ENCODE results near the gene OR10G7.

Gene OR10G7, protein sequence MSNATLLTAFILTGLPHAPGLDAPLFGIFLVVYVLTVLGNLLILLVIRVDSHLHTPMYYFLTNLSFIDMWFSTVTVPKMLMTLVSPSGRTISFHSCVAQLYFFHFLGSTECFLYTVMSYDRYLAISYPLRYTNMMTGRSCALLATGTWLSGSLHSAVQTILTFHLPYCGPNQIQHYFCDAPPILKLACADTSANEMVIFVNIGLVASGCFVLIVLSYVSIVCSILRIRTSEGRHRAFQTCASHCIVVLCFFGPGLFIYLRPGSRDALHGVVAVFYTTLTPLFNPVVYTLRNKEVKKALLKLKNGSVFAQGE

DNA sequence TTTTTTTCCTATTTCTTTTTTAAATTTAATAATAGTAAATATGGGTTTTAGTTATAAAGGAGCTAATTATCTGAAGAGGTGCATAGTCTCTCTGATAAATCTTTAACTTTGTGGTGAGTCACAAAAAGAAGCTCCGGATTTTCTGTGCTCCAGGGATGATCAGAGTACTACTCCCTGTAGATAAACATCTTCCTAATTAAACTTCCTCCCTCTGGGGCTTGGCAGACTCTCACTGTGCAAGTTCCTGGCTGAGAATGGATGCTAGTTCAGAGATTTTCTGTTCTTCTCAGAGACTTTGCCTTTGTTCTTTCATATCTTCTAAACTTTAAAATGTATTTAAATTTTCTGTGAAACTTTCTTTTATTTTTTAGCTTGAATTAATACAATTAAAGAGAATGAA, at the start of gene OR10G7:
TSS of gene OR10G7 (minus strand) at position 72 of the 400 bp plus-strand sequence. CDS start 2,324 bp downstream, outside the sequence.
- Histone ChIP-seq H3K4me3 (ENCODE audit: low read depth, low read length) (no peak within 1 kb of the TSS), H3K27ac (ENCODE audit: low read depth, low read length) (no peak within 1 kb of the TSS), H3K4me1 (ENCODE audit: control insufficient read depth, insufficient read depth, low read length, unreplicated experiment) (no peaks in the 10 kb centered on the region), H3K36me3 (ENCODE audit: insufficient read depth, low read length) (no peaks in the 10 kb centered on the region), H3K27me3 (ENCODE audit: insufficient read depth, low read length) (peaks cover 18% of the 10 kb centered on the region; the same call in 1 of the 2 replicates), H2AFZ (ENCODE audit: low read length, unreplicated experiment) (no peak within 1 kb of the TSS), H3K79me2 (ENCODE audit: control insufficient read depth, insufficient read depth, low read length, unreplicated experiment) (no peaks in the 10 kb centered on the region)

DNA sequence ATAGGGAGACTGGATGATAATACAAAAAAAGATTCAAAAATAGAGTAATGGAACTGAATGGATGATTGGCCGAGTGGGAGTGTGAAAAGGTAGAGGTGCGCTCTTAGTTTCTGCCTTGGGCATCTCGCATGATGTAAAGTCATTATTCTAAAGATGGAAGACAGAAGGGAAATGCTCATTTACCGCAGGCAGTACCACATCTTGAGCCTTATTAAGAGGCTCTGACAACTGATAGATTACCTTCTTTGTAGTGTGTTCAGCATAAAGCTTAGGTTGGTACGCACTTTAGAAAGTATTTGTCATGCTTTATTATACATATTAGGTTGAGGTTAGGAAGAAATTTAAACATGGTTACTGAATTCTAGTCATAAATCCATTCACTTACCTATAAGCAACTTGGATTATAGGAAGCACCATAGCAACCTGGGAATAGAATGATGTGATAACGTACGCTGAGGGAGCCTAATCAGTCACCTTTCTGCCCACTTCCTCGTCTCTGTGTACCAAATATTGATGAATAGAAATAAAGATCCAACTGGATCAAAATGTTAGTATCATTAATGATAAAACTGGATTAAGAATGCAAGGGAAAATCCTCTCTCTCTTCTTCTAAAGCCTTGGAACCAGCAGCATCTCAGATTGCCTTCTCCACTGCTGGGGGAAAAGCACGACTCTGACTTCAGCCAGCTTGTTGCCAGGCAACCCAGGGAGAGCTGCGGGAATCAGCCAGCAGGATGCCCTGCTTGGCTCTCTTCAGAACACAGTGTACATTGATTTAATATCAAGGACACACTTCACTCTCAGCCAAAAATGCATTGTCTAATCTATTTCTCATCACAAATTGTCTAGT, 45.1 kb upstream of the OR10G7 start:
- Histone ChIP-seq H3K27me3 (ENCODE audit: insufficient read depth, low read length) (peaks cover 9% of the 10 kb centered on the region), H3K4me3 (ENCODE audit: low read depth, low read length) (no peak overlapping the region), H3K4me1 (ENCODE audit: control insufficient read depth, insufficient read depth, low read length, unreplicated experiment) (no peaks in the 10 kb centered on the region), H3K36me3 (ENCODE audit: insufficient read depth, low read length) (no peaks in the 10 kb centered on the region), H2AFZ (ENCODE audit: low read length, unreplicated experiment) (no peak overlapping the region), H3K27ac (ENCODE audit: low read depth, low read length) (no peak overlapping the region), H3K79me2 (ENCODE audit: control insufficient read depth, insufficient read depth, low read length, unreplicated experiment) (no peaks in the 10 kb centered on the region)

DNA sequence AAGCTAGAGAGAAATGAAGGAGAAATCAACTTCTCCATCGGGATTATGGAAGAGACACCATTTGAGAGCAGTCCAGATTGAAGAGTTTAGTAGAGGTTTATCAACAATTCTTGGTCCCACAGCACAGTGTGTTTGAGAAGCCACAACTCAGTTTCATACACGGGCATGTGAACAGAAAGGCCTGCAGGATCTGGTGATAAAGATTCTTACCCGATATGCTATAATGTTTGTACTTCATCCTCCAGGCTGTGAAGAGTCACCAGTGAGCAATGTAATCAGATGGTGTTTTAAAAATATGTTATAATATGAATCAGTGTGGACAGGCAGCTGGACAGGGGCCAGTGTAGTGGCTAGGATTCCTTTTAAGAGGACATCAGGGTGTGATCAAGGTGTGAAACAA, 44.5 kb upstream of the OR10G7 start:
- Histone ChIP-seq H3K27me3 (ENCODE audit: insufficient read depth, low read length) (peaks cover 3% of the 10 kb centered on the region; the same call in 1 of the 2 replicates), H3K79me2 (ENCODE audit: control insufficient read depth, insufficient read depth, low read length, unreplicated experiment) (no peaks in the 10 kb centered on the region), H3K4me1 (ENCODE audit: control insufficient read depth, insufficient read depth, low read length, unreplicated experiment) (no peaks in the 10 kb centered on the region), H3K4me3 (ENCODE audit: low read depth, low read length) (no peak overlapping the region), H3K27ac (ENCODE audit: low read depth, low read length) (no peak overlapping the region), H3K36me3 (ENCODE audit: insufficient read depth, low read length) (no peaks in the 10 kb centered on the region), H2AFZ (ENCODE audit: low read length, unreplicated experiment) (no peak overlapping the region)

DNA sequence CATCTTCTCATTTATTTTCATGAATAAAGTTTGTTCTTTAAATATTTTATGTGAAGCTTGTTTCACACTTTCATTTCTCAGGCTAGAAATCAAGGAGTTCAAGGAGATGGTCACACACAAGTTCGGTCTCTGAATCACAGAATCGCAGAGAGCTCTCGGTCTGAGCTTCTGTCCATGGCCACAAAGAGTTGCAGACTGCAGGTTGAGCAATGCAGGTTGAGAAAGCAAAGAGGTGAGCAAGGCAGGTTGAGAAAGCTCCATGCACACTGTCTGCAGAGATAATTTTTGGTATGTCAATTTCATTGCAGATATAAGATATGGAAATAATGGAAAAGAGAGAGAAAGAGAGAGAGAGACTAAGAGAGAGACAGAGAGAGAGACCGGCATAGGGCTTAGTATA, 41.2 kb upstream of the OR10G7 start:
- Histone ChIP-seq H3K79me2 (ENCODE audit: control insufficient read depth, insufficient read depth, low read length, unreplicated experiment) (no peaks in the 10 kb centered on the region), H3K4me3 (ENCODE audit: low read depth, low read length) (no peak overlapping the region), H3K27ac (ENCODE audit: low read depth, low read length) (no peak overlapping the region), H2AFZ (ENCODE audit: low read length, unreplicated experiment) (no peak overlapping the region), H3K36me3 (ENCODE audit: insufficient read depth, low read length) (no peaks in the 10 kb centered on the region), H3K27me3 (ENCODE audit: insufficient read depth, low read length) (no peaks in the 10 kb centered on the region), H3K4me1 (ENCODE audit: control insufficient read depth, insufficient read depth, low read length, unreplicated experiment) (no peaks in the 10 kb centered on the region)

DNA sequence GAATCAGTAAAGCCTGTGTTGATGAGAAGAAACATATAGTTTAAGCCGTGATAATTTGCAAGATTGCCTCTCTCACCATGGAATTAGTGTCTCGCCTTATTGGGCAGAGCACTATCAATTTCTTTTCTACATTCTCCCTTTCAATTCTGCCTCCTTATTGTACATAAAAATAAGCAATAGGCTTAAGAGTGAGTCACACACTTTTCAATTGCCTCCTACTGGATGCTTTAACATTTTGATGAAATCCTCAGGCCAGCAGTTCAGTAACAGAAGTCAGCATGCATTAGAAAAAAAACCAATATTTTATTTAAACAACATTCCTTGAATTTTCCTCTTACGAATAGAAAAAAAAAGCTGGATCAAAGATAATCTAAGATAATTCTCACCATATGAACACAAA, 40.4 kb upstream of the OR10G7 start:
- Histone ChIP-seq H3K79me2 (ENCODE audit: control insufficient read depth, insufficient read depth, low read length, unreplicated experiment) (no peaks in the 10 kb centered on the region), H3K36me3 (ENCODE audit: insufficient read depth, low read length) (no peaks in the 10 kb centered on the region), H3K27ac (ENCODE audit: low read depth, low read length) (no peak overlapping the region), H3K4me3 (ENCODE audit: low read depth, low read length) (no peak overlapping the region), H2AFZ (ENCODE audit: low read length, unreplicated experiment) (no peak overlapping the region), H3K4me1 (ENCODE audit: control insufficient read depth, insufficient read depth, low read length, unreplicated experiment) (no peaks in the 10 kb centered on the region), H3K27me3 (ENCODE audit: insufficient read depth, low read length) (no peaks in the 10 kb centered on the region)

DNA sequence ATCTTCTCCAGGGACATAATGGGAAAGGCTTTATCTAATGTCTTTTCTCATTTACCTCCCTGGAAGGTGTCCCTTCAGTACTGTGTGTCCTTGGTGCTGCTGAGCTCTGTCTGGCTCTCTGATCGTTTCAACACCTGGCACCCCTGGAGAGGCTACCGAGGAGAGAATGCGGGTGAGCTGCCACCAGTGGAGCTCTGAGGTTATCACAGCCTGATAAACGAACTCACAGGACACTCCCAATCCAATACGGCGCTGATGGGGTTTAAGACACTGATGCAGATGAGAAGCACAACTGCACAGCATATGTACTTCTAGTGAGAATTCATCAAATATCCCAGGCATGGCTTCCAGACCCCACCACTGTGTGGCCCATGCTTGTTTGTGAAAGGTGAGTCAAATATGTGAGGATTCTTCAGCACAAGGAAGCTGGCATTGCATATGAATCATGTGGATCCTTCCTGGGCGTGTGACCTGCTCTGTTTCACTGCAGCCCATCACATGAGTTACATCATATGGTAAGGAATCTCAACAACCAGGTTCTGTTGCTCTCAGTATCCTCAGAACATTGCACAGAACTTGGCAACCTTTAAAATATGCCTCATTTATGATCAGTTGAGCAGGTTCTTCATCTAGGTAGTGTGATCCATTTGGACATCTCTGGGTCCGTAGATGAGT, 39.3 kb upstream of the OR10G7 start:
- H3K36me3 ChIP-seq (ENCODE audit: insufficient read depth, low read length) = no peaks in the 10 kb centered on the region
- H2AFZ ChIP-seq (ENCODE audit: low read length, unreplicated experiment) = no peak overlapping the region
- H3K79me2 ChIP-seq (ENCODE audit: control insufficient read depth, insufficient read depth, low read length, unreplicated experiment) = no peaks in the 10 kb centered on the region
- H3K4me3 ChIP-seq (ENCODE audit: low read depth, low read length) = no peak overlapping the region
- H3K27ac ChIP-seq (ENCODE audit: low read depth, low read length) = no peak overlapping the region
- no peaks in the 10 kb centered on the region for H3K27me3 ChIP-seq (ENCODE audit: insufficient read depth, low read length)
- no peaks in the 10 kb centered on the region for H3K4me1 ChIP-seq (ENCODE audit: control insufficient read depth, insufficient read depth, low read length, unreplicated experiment)

DNA sequence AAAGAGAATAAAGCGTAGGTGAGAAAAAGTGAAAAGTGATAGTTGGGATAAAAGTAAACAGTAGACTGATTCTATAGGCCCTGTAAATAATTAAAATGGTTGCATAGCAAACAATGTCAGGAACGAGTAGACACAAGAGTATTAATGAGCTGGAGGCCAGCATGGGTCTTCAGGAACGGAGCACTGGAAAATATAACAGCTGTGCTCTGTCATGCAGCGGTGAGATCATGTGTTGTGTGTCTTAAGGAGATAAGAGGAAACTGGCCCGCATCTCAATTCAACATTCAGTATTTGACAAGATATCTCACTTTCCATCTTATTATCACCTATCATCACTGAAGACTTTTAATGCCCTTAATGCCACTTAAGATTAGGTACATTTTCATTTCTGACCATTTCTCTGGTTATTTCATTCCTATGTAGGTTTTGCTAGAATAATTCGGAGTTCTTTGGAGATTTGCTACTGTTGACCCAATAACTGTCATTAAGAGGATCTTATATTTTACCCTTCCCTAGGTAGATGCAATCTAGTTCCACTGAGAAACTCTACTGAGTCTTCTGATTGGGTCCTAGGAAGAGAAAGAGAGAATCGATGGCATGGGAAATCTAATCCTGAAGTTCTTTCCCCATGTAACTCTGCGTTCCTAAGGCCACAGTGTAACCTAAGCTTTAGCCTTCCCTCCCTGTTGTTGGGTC, 38.7 kb upstream of the OR10G7 start:
- H3K4me3 ChIP-seq (ENCODE audit: low read depth, low read length) = no peak overlapping the region
- no peak overlapping the region for H3K27ac ChIP-seq (ENCODE audit: low read depth, low read length)
- H3K4me1 ChIP-seq (ENCODE audit: control insufficient read depth, insufficient read depth, low read length, unreplicated experiment) = no peaks in the 10 kb centered on the region
- no peaks in the 10 kb centered on the region for H3K79me2 ChIP-seq (ENCODE audit: control insufficient read depth, insufficient read depth, low read length, unreplicated experiment)
- H2AFZ ChIP-seq (ENCODE audit: low read length, unreplicated experiment) = no peak overlapping the region
- H3K36me3 ChIP-seq (ENCODE audit: insufficient read depth, low read length) = no peaks in the 10 kb centered on the region
- no peaks in the 10 kb centered on the region for H3K27me3 ChIP-seq (ENCODE audit: insufficient read depth, low read length)

DNA sequence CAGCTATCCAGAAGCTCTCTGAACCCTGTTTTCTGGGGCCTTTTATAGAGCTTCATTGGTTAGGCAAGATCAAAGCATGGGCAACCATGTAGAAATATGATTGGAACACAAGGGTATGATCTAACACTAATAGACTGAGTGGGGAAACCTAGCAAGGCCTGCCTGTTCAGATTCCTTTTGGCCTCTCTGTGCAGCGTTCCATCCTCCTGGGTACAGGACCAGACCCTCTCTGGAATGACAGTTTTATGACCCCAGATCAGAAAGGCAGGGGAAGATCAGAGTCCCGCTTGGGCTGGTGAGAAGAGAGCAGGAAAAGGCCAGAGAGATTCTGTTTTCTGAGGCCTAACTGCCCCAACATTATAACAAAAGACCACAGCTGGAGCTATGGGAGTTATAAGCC, 37.5 kb upstream of the OR10G7 start:
- no peaks in the 10 kb centered on the region for H3K27me3 ChIP-seq (ENCODE audit: insufficient read depth, low read length)
- H2AFZ ChIP-seq (ENCODE audit: low read length, unreplicated experiment) = no peak overlapping the region
- H3K79me2 ChIP-seq (ENCODE audit: control insufficient read depth, insufficient read depth, low read length, unreplicated experiment) = no peaks in the 10 kb centered on the region
- H3K27ac ChIP-seq (ENCODE audit: low read depth, low read length) = no peak overlapping the region
- no peak overlapping the region for H3K4me3 ChIP-seq (ENCODE audit: low read depth, low read length)
- no peaks in the 10 kb centered on the region for H3K4me1 ChIP-seq (ENCODE audit: control insufficient read depth, insufficient read depth, low read length, unreplicated experiment)
- H3K36me3 ChIP-seq (ENCODE audit: insufficient read depth, low read length) = no peaks in the 10 kb centered on the region

DNA sequence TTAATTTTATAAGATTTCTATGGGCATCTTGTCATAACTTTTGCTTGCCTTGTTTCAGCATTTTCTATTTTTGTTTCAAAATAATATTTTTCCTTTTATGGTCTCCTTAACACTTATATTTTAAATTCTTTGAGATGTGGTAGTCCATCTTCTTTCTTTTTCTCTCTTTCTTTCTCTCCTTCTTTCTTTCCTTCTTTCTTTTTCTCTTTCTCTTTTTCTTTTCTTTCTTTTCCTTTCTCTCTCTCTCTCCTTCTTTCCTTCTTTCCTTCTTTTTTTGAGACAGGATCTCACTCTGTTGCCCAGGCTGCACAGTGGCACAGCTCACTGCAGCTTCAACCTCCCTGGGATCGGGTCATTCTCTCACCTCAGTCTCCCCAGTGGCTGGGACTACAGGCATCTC, 36.1 kb upstream of the OR10G7 start:
- no peaks in the 10 kb centered on the region for H3K27me3 ChIP-seq (ENCODE audit: insufficient read depth, low read length)
- H2AFZ ChIP-seq (ENCODE audit: low read length, unreplicated experiment) = no peak overlapping the region
- no peaks in the 10 kb centered on the region for H3K4me1 ChIP-seq (ENCODE audit: control insufficient read depth, insufficient read depth, low read length, unreplicated experiment)
- no peaks in the 10 kb centered on the region for H3K36me3 ChIP-seq (ENCODE audit: insufficient read depth, low read length)
- no peaks in the 10 kb centered on the region for H3K79me2 ChIP-seq (ENCODE audit: control insufficient read depth, insufficient read depth, low read length, unreplicated experiment)
- H3K27ac ChIP-seq (ENCODE audit: low read depth, low read length) = no peak overlapping the region
- H3K4me3 ChIP-seq (ENCODE audit: low read depth, low read length) = no peak overlapping the region

DNA sequence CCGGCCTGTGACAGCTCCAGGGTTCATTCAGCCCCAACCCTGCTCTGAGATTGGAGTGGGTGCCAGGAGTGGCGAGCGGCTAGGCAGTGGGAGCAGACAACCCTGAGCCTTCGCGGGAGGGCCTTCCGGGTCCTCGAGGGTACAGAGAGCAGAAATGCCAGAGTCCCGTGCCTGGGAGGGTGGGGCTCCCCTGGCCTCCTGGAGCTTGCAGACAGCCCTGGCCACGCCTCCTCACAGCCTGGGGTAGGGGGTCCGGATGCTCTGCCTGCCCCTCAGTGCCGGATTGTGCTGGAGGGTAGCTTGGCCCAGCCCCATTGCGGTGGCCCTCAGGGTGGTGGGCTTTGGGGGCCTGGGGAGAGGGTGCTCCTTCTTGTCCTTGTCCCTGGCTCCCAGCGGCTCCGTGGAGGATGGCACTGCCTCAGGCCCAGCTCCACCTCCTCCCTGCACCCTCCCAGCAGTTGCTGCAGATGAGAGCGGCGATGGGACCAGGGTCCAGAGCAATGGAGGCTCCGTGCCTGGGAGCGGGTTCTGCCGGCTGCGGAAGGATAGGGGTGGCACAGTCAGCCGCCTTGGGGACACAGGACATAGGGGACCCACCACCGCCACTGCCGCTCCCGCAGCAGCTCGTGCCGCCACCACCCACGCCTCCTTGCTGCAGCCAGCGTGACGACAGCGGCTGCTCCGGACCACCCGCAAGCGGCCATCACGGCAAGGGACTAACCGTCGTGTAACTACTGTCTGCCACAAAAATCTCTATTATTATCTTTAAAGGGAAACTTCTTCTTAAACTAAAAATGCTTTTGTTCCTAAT, 34.9 kb upstream of the OR10G7 start:
- peak overlapping the region; percentile 78 for H3K4me3 ChIP-seq (ENCODE audit: low read depth, low read length)
- H3K36me3 ChIP-seq (ENCODE audit: insufficient read depth, low read length) = no peaks in the 10 kb centered on the region
- peak overlapping the region; percentile 78 for H2AFZ ChIP-seq (ENCODE audit: low read length, unreplicated experiment)

More for the DNA sequence above, 34.9 kb upstream of the OR10G7 start:
- Histone ChIP-seq H3K27ac (ENCODE audit: low read depth, low read length) (no peak overlapping the region), H3K4me1 (ENCODE audit: control insufficient read depth, insufficient read depth, low read length, unreplicated experiment) (no peaks in the 10 kb centered on the region), H3K79me2 (ENCODE audit: control insufficient read depth, insufficient read depth, low read length, unreplicated experiment) (no peaks in the 10 kb centered on the region), H3K27me3 (ENCODE audit: insufficient read depth, low read length) (no peaks in the 10 kb centered on the region)
